Smooth muscle cell (in vitro differentiated cells): Measurements from ENCODE around the gene SPATS2. TPM values are rescaled to one million over a fixed set of nuclear protein-coding genes. Genes with fewer than 3 reads are reported as not detected.

Experiments used
- DNase-seq: peaks from one replicate; lab custom pipeline; 2025; ENCODE audit not compliant: unreplicated experiment; lab: John Stamatoyannopoulos, UW
- H2AFZ ChIP-seq: fragments of 200-600 bp; sonication (generic); 2 replicates; pipeline ENCODE4 v1.6.0; 2016; ENCODE audit warnings: antibody characterized with exemption, low read depth, mild to moderate bottlenecking
- H3F3A ChIP-seq: fragments of 200-600 bp; sonication (generic); 2 replicates; pipeline ENCODE4 v1.6.0; 2017; ENCODE audit warnings: antibody characterized with exemption, low read depth
- H3K27ac ChIP-seq: fragments of 200-600 bp; sonication (generic); 2 replicates; pipeline ENCODE4 v1.5.1; 2016; ENCODE audit warnings: low read depth, mild to moderate bottlenecking
- H3K27me3 ChIP-seq: fragments of 200-600 bp; sonication (generic); 2 replicates; pipeline ENCODE4 v1.6.1; 2016; ENCODE audit warnings: low read depth, mild to moderate bottlenecking
- H3K36me3 ChIP-seq: fragments of 200-600 bp; sonication (generic); 2 replicates; pipeline ENCODE4 v1.5.1; 2016; ENCODE audit warnings: low read depth
- H3K4me1 ChIP-seq: fragments of 200-600 bp; sonication (generic); 2 replicates; pipeline ENCODE4 v1.5.1; 2016; ENCODE audit warnings: low read depth
- H3K4me2 ChIP-seq: fragments of 200-600 bp; sonication (generic); 2 replicates; pipeline ENCODE4 v1.6.0; 2016; ENCODE audit warnings: mild to moderate bottlenecking
- H3K4me3 ChIP-seq: fragments of 200-600 bp; sonication (generic); 2 replicates; pipeline ENCODE4 v1.5.1; 2016; ENCODE audit warnings: mild to moderate bottlenecking
- H3K79me2 ChIP-seq: fragments of 200-600 bp; sonication (generic); 2 replicates; pipeline ENCODE4 v1.6.0; 2016; ENCODE audit warnings: low read depth, mild to moderate bottlenecking
- H3K9ac ChIP-seq: fragments of 200-600 bp; sonication (generic); 2 replicates; pipeline ENCODE4 v1.6.0; 2016; ENCODE audit warnings: low read depth
- H3K9me3 ChIP-seq: fragments of 200-600 bp; sonication (generic); replicated peaks from 2 replicates; pipeline ENCODE4 v1.5.1; 2016; ENCODE audit warnings: low read depth
- H4K20me1 ChIP-seq: fragments of 200-600 bp; sonication (generic); 2 replicates; pipeline ENCODE4 v1.6.0; 2016; ENCODE audit warnings: low read depth
- CTCF ChIP-seq: fragments of 200-600 bp; sonication (generic); IDR thresholded peaks from 2 replicates; pipeline ENCODE4 v1.5.1; 2017; ENCODE audit warnings: borderline replicate concordance, mild to moderate bottlenecking, antibody characterized with exemption; ENCODE audit not compliant: insufficient read depth, poor library complexity, severe bottlenecking
- WGBS: methylation state at CpG from one replicate; pipeline ENCODE4 v1.1.7; 2016; ENCODE audit warnings: low lambda C conversion rate; 5-methylcytosine and 5-hydroxymethylcytosine counted together
- polyA plus RNA-seq: library from polyadenylated mRNA; unstranded; fragments of >200 nt; fragmentation: Nextera tagmentation; extraction: Ambion mirVana; gene quantifications from 2 replicates; pipeline ENCODE4 v1.2.1, GENCODE V29; 2016
- total RNA-seq: library from RNA; depleted of rRNA; stranded (reverse); fragments of >200 nt; gene quantifications from 2 replicates; pipeline ENCODE4 v1.2.3, GENCODE V29; 2014

The SPATS2 gene
- total and polyA plus RNA-seq, 2 experiments from 2014 or later, result 33.6 to 35.6 TPM

DNA sequence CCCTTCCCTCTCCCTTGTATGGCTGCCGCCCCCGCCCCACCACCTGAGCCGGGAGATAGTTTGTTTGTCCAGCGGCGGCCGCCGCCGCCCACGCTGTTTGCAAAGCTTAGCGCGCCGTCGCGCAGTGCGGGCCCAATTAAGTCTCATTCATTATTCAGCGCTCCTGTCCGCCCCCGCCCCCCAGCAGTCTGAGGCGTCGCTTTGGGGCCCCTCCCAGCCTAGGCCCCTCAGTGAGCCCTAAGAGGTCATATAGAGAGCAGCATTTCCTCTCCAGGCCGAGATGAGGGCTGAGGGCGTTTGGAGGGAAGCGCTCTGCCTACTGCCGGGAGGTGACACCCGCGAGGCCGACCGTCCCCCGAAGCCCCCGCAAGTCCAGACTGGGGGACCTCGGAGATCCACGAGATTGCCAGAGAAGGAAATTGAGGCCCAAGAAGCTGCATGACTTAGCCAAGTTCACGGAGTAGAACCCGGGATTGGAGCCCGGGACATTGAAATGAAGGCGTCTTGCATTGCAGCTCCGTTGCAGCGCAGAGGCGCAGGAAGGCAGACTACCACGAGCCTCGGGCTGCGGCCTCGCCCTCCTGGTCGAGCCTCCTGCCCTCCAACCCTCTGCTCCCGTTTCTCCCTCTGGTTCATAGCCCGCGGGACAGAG is 20.5 kb upstream of the SPATS2 start, which contains the start of gene DNAJC22:
TSS of gene DNAJC22 (plus strand) at position 230 of the 652 bp plus-strand sequence. CDS start 1,985 bp downstream, outside the sequence.
- DNase-seq, result no peak
- 3% methylated on average over 43 of the region's 47 CpGs for WGBS
- H2AFZ ChIP-seq, result peak within 1 kb of the TSS; percentile 70
- H3K79me2 ChIP-seq, result no peaks in the 10 kb centered on the region
- TF ChIP-seq CTCF, result no peak
- H4K20me1 ChIP-seq, result no peaks in the 10 kb centered on the region
- H3K4me3 ChIP-seq, result peak within 1 kb of the TSS; percentile 52
- peaks cover 80% of the 10 kb centered on the region for H3K27me3 ChIP-seq
- H3K9me3 ChIP-seq, result no peaks in the 10 kb centered on the region
- H3F3A ChIP-seq, result no peaks in the 10 kb centered on the region
- H3K4me2 ChIP-seq, result peak within 1 kb of the TSS; percentile 88
- H3K36me3 ChIP-seq, result no peaks in the 10 kb centered on the region
- peaks cover 30% of the 10 kb centered on the region for H3K4me1 ChIP-seq
- no peak within 1 kb of the TSS for H3K27ac ChIP-seq
- no peak within 1 kb of the TSS for H3K9ac ChIP-seq

- DNase-seq, result peak; percentile 57
- H3K27me3 ChIP-seq, result peaks cover 73% of the 10 kb centered on the region
- no peaks in the 10 kb centered on the region for H3K79me2 ChIP-seq
- H4K20me1 ChIP-seq, result no peaks in the 10 kb centered on the region
- H3K9ac ChIP-seq, result no peak overlapping the region
- no peaks in the 10 kb centered on the region for H3K9me3 ChIP-seq
- H3K4me3 ChIP-seq, result peak overlapping the region; percentile 52
- peak; percentile 92 for TF ChIP-seq CTCF
- peak overlapping the region; percentile 70 for H2AFZ ChIP-seq
- peaks cover 24% of the 10 kb centered on the region for H3K4me1 ChIP-seq
- H3K27ac ChIP-seq, result no peak overlapping the region
- H3K4me2 ChIP-seq, result peak overlapping the region; percentile 88
- no peaks in the 10 kb centered on the region for H3F3A ChIP-seq
- H3K36me3 ChIP-seq, result no peaks in the 10 kb centered on the region
- WGBS, result 19% methylated on average over 26 of the region's 37 CpGs
Measured at GRCh38 chr12:49347311-49348193, 19.7 kb upstream of the SPATS2 start.

DNA sequence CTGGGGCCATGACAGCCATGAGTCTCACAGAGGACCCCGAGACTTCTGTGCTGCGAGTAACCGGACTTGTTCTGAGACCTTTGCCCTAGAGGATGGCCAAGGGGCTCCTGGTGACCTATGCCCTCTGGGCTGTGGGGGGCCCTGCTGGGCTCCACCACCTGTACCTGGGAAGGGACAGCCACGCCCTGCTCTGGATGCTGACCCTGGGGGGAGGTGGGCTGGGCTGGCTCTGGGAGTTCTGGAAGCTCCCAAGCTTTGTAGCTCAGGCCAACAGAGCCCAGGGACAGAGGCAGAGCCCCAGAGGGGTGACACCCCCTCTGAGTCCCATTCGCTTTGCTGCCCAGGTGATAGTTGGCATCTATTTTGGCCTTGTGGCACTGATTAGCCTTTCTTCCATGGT is 18.5 kb upstream of the SPATS2 start:
- H2AFZ ChIP-seq, result no peak overlapping the region
- H3K4me2 ChIP-seq, result no peak overlapping the region
- H3K36me3 ChIP-seq, result no peaks in the 10 kb centered on the region
- peaks cover 22% of the 10 kb centered on the region for H3K4me1 ChIP-seq
- no peak overlapping the region for H3K27ac ChIP-seq
- no peaks in the 10 kb centered on the region for H3K9me3 ChIP-seq
- no peaks in the 10 kb centered on the region for H4K20me1 ChIP-seq
- 95% methylated on average over 5 of the region's 5 CpGs for WGBS
- no peaks in the 10 kb centered on the region for H3F3A ChIP-seq
- DNase-seq, result no peak
- H3K4me3 ChIP-seq, result peak overlapping the region; percentile 52
- H3K9ac ChIP-seq, result no peak overlapping the region
- H3K27me3 ChIP-seq, result peaks cover 63% of the 10 kb centered on the region
- H3K79me2 ChIP-seq, result no peaks in the 10 kb centered on the region
- no peak for TF ChIP-seq CTCF
